Measurements from ENCODE around the gene TBCE.
"Not testable (repeated sequence)": the region's sequence is repeated elsewhere in the genome, so short reads cannot be mapped to it uniquely, and the experiment has no call there.

GRCh38 chr1:235381955-235382739 is 14.9 kb downstream of the TBCE start:
- TF ChIP-seq CTCF, POLR2A (IDR thresholded peaks at IDR 0.05): not testable (repeated sequence)
